Glutamatergic neuron (in vitro differentiated cells): ENCODE data around the gene PPM1L. TPM values are rescaled to one million over a fixed set of nuclear protein-coding genes. Genes with fewer than 3 reads are reported as not detected.

ENCODE experiments used
- DNase-seq: peaks from one replicate; pipeline ENCODE4 v3.0.0; 2022
- H3K27ac Mint-ChIP-seq: one replicate; pipeline ENCODE4 v1.8.0; 2020; ENCODE audit warnings: mild to moderate bottlenecking, mixed read lengths, inconsistent platforms; ENCODE audit not compliant: unreplicated experiment
- H3K27me3 Mint-ChIP-seq: one replicate; pipeline ENCODE4 v1.8.0; 2020; ENCODE audit warnings: mild to moderate bottlenecking, moderate library complexity, mixed read lengths, inconsistent platforms; ENCODE audit not compliant: unreplicated experiment
- H3K36me3 Mint-ChIP-seq: one replicate; pipeline ENCODE4 v1.8.0; 2020; ENCODE audit warnings: mild to moderate bottlenecking, mixed read lengths, inconsistent platforms; ENCODE audit not compliant: unreplicated experiment
- H3K4me1 Mint-ChIP-seq: one replicate; pipeline ENCODE4 v1.8.0; 2020; ENCODE audit warnings: mild to moderate bottlenecking, low read depth, mixed read lengths, inconsistent platforms; ENCODE audit not compliant: unreplicated experiment
- H3K4me3 Mint-ChIP-seq: one replicate; pipeline ENCODE4 v1.8.0; 2020; ENCODE audit warnings: mild to moderate bottlenecking, mixed read lengths, inconsistent platforms; ENCODE audit not compliant: unreplicated experiment
- H3K9me3 Mint-ChIP-seq: one replicate; pipeline ENCODE4 v1.8.0; 2020; ENCODE audit warnings: mild to moderate bottlenecking, moderate library complexity, mixed read lengths, inconsistent platforms; ENCODE audit not compliant: unreplicated experiment
- total RNA-seq: library from RNA; stranded (reverse); fragmentation: NEBNext Ultra II Directional; extraction: Animal tissue kit (Norgen Biotek cat#: 25700); gene quantifications from one replicate; pipeline ENCODE4 v1.2.1, GENCODE V29; 2021; ENCODE audit not compliant: unreplicated experiment
- TF ChIP-seq, protein P1 (sequence below): fragments of 200-600 bp; sonication (generic); IDR thresholded peaks from one replicate; pipeline ENCODE4 v1.5.0; 2021; ENCODE audit not compliant: partially characterized antibody, unreplicated experiment

PPM1L gene
- total RNA-seq, 1 donor from 2014 or later: 81.4 TPM

- H3K9me3 Mint-ChIP-seq: peaks cover 3% of the 10 kb centered on the region
- H3K4me1 Mint-ChIP-seq: peaks cover 7% of the 10 kb centered on the region
- TF ChIP-seq, protein P1, sequence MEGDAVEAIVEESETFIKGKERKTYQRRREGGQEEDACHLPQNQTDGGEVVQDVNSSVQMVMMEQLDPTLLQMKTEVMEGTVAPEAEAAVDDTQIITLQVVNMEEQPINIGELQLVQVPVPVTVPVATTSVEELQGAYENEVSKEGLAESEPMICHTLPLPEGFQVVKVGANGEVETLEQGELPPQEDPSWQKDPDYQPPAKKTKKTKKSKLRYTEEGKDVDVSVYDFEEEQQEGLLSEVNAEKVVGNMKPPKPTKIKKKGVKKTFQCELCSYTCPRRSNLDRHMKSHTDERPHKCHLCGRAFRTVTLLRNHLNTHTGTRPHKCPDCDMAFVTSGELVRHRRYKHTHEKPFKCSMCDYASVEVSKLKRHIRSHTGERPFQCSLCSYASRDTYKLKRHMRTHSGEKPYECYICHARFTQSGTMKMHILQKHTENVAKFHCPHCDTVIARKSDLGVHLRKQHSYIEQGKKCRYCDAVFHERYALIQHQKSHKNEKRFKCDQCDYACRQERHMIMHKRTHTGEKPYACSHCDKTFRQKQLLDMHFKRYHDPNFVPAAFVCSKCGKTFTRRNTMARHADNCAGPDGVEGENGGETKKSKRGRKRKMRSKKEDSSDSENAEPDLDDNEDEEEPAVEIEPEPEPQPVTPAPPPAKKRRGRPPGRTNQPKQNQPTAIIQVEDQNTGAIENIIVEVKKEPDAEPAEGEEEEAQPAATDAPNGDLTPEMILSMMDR: no peak
- H3K27ac Mint-ChIP-seq: peak overlapping the region; percentile 25
- DNase-seq: no peak
- H3K27me3 Mint-ChIP-seq: no peaks in the 10 kb centered on the region
- peaks cover 5% of the 10 kb centered on the region for H3K36me3 Mint-ChIP-seq
- H3K4me3 Mint-ChIP-seq: no peak overlapping the region
These were observed 86.3 kb downstream of the PPM1L start for GRCh38 chr3:160842021-160843005.

DNA sequence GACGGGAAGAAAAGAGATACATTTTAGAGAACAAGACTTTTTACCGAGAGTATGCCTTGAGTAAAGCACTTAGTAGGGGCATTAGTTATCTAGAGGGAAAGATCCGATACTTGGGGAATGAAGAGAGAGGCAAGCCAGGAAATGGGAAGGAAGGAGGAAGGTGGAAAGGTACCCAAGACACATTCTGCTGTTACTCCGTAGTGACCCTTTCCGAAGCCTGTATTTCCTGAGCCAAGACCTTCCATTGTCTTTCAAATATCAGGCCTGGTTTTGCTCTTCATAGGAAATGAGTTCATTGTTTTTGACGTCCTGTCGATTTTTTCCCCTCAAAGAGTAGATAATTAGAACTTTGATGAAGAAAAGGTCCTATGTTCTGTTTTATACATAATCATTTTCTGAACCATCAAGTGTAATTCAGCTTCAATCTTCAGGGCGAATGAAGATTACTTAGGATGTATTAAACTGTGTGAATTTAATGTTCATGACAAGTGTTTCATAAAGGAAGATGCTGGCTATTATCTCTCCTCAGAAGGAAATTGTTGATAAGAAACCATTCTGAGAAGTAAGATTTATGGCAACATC is 95.7 kb downstream of the PPM1L start:
- TF ChIP-seq, protein P1: no peak
- Mint-ChIP-seq H3K36me3 (no peaks in the 10 kb centered on the region), H3K27ac (no peak overlapping the region), H3K4me3 (no peak overlapping the region), H3K27me3 (no peaks in the 10 kb centered on the region), H3K4me1 (peaks cover 3% of the 10 kb centered on the region), H3K9me3 (no peaks in the 10 kb centered on the region)
- no peak for DNase-seq

DNA sequence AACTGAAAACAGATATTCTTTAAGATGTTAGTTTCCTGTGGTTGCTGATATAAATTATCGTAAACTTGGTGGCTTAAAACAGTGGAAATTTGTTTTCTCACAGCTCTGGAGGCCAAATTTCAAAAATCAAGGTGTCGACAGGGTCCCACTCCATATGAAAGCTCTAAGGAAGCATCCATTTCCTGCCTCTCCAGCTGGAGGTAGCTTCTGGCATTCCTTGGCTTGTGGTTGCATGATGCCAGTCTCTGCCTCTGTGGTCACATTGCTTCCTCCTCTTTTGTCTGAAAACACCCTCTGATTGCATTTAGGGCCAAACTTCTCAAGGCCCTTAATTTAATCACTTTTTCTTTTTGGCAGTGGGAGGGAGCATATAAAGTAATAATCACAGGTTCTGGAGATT is 96.8 kb downstream of the PPM1L start:
- Mint-ChIP-seq H3K4me3 (no peak overlapping the region), H3K36me3 (no peaks in the 10 kb centered on the region), H3K27ac (no peak overlapping the region), H3K9me3 (peaks cover 2% of the 10 kb centered on the region), H3K4me1 (peaks cover 9% of the 10 kb centered on the region), H3K27me3 (no peaks in the 10 kb centered on the region)
- TF ChIP-seq, protein P1: no peak
- DNase-seq: no peak

- TF ChIP-seq, protein P1: no peak
- peak overlapping the region; percentile 4 for H3K4me3 Mint-ChIP-seq
- H3K27ac Mint-ChIP-seq: peak overlapping the region; percentile 56
- peaks cover 27% of the 10 kb centered on the region for H3K4me1 Mint-ChIP-seq
- no peaks in the 10 kb centered on the region for H3K36me3 Mint-ChIP-seq
- peaks cover 2% of the 10 kb centered on the region for H3K9me3 Mint-ChIP-seq
- DNase-seq: no peak
- H3K27me3 Mint-ChIP-seq: no peaks in the 10 kb centered on the region
These were observed 100.4 kb downstream of the PPM1L start for GRCh38 chr3:160856450-160856849.
